Epithelial cell of proximal tubule (primary cell): Measurements from ENCODE around the gene CADM1. TPM values are rescaled to one million over a fixed set of nuclear protein-coding genes. Genes with fewer than 3 reads are reported as not detected.

Experiments used
- DNase-seq: peaks from one replicate; pipeline ENCODE4 v3.0.0-alpha.2; 2011; ENCODE audit warnings: low read depth
- H3K4me3 ChIP-seq: 2 replicates; pipeline ENCODE4 v1.5.1; 2011; ENCODE audit warnings: low read depth, mild to moderate bottlenecking, low read length
- total RNA-seq: library from RNA; depleted of rRNA; stranded (reverse); fragments of >200 nt; gene quantifications from 2 replicates; pipeline ENCODE4 v1.2.3, GENCODE V29; 2015
- TF ChIP-seq, protein P1 (sequence below): conservative IDR thresholded peaks from 2 replicates; pipeline ENCODE4 v1.5.1; 2012; ENCODE audit warnings: low read depth, mild to moderate bottlenecking, low read length

Gene CADM1
- total RNA-seq, 1 donor from 2014 or later, result 21.3 TPM

- TF ChIP-seq, protein P1, sequence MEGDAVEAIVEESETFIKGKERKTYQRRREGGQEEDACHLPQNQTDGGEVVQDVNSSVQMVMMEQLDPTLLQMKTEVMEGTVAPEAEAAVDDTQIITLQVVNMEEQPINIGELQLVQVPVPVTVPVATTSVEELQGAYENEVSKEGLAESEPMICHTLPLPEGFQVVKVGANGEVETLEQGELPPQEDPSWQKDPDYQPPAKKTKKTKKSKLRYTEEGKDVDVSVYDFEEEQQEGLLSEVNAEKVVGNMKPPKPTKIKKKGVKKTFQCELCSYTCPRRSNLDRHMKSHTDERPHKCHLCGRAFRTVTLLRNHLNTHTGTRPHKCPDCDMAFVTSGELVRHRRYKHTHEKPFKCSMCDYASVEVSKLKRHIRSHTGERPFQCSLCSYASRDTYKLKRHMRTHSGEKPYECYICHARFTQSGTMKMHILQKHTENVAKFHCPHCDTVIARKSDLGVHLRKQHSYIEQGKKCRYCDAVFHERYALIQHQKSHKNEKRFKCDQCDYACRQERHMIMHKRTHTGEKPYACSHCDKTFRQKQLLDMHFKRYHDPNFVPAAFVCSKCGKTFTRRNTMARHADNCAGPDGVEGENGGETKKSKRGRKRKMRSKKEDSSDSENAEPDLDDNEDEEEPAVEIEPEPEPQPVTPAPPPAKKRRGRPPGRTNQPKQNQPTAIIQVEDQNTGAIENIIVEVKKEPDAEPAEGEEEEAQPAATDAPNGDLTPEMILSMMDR, result no peak
- no peak for DNase-seq
- no peak overlapping the region for H3K4me3 ChIP-seq
Measured at GRCh38 chr11:115411120-115411519, 93.1 kb downstream of the CADM1 start.

DNA sequence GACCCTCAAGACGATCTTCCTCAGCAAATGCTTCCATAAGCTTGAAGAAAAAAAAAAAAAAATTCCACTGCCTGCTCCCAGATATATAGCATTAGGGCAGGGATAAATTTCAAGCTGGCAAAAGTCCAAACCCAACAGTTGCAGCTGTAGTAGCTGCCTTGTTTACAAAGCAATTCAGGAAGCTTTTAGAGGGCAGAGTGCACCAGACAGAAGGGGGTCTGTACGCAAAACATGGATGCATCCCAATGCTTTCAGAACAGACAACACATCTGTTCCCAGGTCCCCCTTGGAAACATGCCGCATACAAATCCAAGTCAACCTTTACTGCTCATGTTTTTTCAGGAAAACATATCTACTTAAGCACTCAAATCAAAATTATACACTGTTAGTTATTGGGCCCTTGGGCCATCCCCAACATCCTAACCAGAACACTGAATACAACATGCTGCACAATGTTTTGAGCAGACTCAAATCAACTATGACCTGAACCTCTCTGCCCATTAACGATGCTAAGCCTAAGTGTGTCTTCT lies 94.5 kb downstream of the CADM1 start:
- DNase-seq, result no peak
- H3K4me3 ChIP-seq, result no peak overlapping the region
- TF ChIP-seq, protein P1, result no peak

GRCh38 chr11:115409116-115409670 lies 95.0 kb downstream of the CADM1 start:
- H3K4me3 ChIP-seq, result no peak overlapping the region
- DNase-seq, result no peak
- TF ChIP-seq, protein P1, result no peak

DNA sequence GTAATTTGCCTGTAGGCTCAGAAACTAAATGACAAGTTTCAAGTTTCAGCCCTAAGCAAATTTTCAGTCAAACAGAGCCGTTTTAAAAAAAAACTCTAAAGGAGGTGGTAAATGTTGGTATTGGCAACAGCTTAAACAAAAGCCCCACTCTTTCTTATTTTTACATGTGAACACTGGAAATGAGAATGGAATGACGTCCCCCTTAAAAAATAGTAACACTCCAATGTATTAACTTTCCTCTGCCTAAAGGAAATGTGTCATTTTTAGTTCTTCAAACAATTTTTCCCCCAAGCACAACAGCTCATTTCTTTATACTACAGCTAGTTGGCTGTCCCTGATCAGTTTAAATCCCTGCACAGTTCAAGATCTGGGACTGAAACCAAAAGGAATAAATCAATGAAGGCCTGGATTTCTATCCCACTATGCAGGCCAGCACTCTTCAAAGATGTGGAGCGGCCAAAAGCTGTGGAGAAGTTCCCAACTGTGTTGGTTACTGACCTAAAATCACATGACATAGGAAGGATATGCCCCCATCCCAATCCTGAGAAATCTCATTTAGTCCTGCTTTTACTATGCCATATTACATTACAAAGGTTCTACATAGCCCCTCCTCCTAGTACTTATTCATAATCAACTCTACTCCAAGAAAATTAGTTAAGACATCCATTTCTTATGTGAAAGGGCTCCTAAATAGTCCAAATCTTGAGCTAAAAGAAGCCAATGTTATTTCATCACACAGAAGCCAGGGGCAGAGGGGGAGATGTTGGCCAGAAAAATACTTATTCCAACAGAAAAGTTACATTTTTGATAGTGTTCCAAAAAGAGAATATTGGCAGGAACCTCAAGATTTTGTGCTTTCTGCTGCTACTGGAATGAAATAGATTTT lies 95.9 kb downstream of the CADM1 start:
- H3K4me3 ChIP-seq, result no peak overlapping the region
- no peak for DNase-seq
- TF ChIP-seq, protein P1, result no peak

DNA sequence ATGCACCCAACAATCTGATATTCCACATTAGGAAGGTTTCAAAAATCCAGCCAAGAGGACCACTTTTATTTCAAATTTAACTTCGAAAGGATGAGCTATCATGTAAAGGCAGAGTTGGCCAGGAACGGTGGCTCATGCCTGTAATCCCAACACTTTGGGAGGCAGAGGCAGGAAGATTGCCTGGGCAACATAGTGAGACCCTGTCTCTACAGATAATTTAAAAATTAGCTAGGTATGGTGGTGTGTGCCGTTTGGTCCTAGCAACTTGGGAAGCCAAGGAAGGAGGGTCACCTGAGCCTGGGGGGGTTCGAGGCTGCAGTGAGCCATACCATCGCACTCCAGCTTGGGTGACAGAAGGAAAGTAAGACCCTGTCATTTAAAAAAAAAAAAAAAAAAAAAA lies 96.7 kb downstream of the CADM1 start:
- no peak overlapping the region for H3K4me3 ChIP-seq
- no peak for DNase-seq
- TF ChIP-seq, protein P1, result no peak

- DNase-seq, result no peak
- no peak overlapping the region for H3K4me3 ChIP-seq
- TF ChIP-seq, protein P1, result no peak
Measured at GRCh38 chr11:115406404-115406803, 97.8 kb downstream of the CADM1 start.
